Transverse colon (tissue), 4 donors: ENCODE measurements around the gene SGMS2. TPM values are rescaled to one million over a fixed set of nuclear protein-coding genes. Genes with fewer than 3 reads are reported as not detected.

ENCODE experiments used
- DNase-seq: peaks from one replicate; pipeline ENCODE4 v3.0.0-alpha.2; 2019
- H3K27ac ChIP-seq, 4 donors: fragments of 200-600 bp; sonication (generic); 2 replicates each; pipeline ENCODE4 v1.5.1; 2016 to 2018; ENCODE audit warnings: inconsistent platforms in 4 of 4
- H3K27me3 ChIP-seq: fragments of 200-600 bp; sonication (generic); 2 replicates; pipeline ENCODE4 v1.5.1; 2017; ENCODE audit warnings: inconsistent platforms
- H3K36me3 ChIP-seq, 4 donors: fragments of 200-600 bp; sonication (generic); 2 replicates each; pipeline ENCODE4 v1.5.1; 2017 to 2019; ENCODE audit warnings: inconsistent platforms in 4 of 4
- H3K4me1 ChIP-seq, 4 donors: fragments of 200-600 bp; sonication (generic); 2 replicates each; pipeline ENCODE4 v1.5.1; 2017 to 2020; ENCODE audit warnings: inconsistent platforms in 4 of 4
- H3K4me3 ChIP-seq, 4 donors: fragments of 200-600 bp; sonication (generic); 1 replicate in 1 of 4; 2 replicates in 3 of 4; pipeline versions ENCODE4 v1.5.1 to v1.6.1; 2017 to 2019; ENCODE audit warnings: inconsistent platforms in 4 of 4
- H3K9me3 ChIP-seq, 2 donors: fragments of 200-600 bp; sonication (generic); 2 replicates each; pipeline ENCODE4 v1.5.1; 2017 to 2019; ENCODE audit warnings: inconsistent platforms in 2 of 2
- CTCF ChIP-seq, 5 experiments: fragments of 200-600 bp in 3 of 5; fragments of 450-650 bp in 2 of 5; sonication (generic) in 3 of 5; IDR thresholded peaks; 1 replicate in 2 of 5; 2 replicates in 3 of 5; pipeline ENCODE4 v1.5.1; 2016 to 2017; ENCODE audit warnings: antibody characterized with exemption in 5 of 5, inconsistent platforms in 3 of 5, mild to moderate bottlenecking in 2 of 5, moderate library complexity in 1 of 5
- EP300 ChIP-seq: sonication (generic); formaldehyde crosslinking; IDR thresholded peaks from one replicate; pipeline ENCODE4 v1.6.1; 2017; ENCODE audit warnings: antibody characterized with exemption, low read depth
- POLR2A ChIP-seq: fragments of 450-650 bp; IDR thresholded peaks from one replicate; pipeline ENCODE4 v1.6.1; 2016; ENCODE audit warnings: antibody characterized with exemption, mild to moderate bottlenecking, moderate library complexity
- POLR2AphosphoS5 ChIP-seq, 3 donors: sonication (generic); formaldehyde crosslinking; IDR thresholded peaks; one replicate each; pipeline ENCODE4 v1.6.1; 2016; ENCODE audit warnings: antibody characterized with exemption in 3 of 3
- WGBS, 2 donors: methylation state at CpG; one replicate each; pipeline ENCODE4 v1.1.5; 2018; ENCODE audit warnings: low coverage in 1 of 2; 5-methylcytosine and 5-hydroxymethylcytosine counted together
- in situ Hi-C, 4 donors: fragments of 200-750 bp; cut with MboI; loops; one replicate each; pipeline versions ENCODE4 v1.15.0 to v1.15.1; 2017; ENCODE audit warnings: low sequenced_read_pairs in 3 of 4, low pct_ligation_motif_present in 1 of 4, low pct_unique_long_range_greater_than_20kb in 1 of 4
- intact Hi-C: fragments of 100-400 bp; cut with DNase I; formaldehyde crosslinking; loops from one replicate; pipeline ENCODE4 v1.15.1; 2023; ENCODE audit warnings: low total_unique reads
- total RNA-seq, 4 donors: library from RNA; depleted of rRNA; stranded (reverse); fragments of >200 nt; gene quantifications; one replicate each; pipeline ENCODE4 v1.1.0, GENCODE V29; 2016

Gene SGMS2
- total RNA-seq, 4 donors from 2014 or later, result 75.8 to 203 (median 122) TPM

DNA sequence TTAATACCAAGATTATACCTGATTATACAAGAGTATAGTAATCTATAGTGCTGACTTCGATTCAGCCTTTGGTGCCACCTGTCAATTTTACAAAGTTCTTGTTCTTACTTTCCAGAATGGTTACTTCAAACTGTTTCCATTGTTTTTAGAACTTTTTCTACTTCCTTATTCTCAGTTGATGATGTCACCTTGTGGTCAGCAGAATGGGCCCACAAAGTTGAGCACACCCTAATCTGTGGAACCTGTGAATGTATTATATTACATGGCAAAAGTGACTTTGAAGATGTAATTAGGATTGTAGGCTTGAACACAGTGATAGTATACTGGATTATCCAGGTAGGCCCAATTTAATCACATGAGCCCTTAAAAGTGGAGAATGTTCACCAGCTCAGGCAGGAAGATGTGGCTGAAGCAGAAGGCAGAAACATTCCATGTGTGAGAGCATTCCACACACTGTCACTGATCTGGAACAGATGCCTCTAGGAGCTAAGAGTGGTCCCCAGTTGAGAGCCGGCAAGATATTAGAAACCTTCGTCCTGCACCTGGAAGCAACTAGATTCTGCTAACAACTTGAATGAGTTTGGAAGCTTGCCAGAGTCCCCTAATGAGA is 6.3 kb upstream of the SGMS2 start:
- Histone ChIP-seq H3K27ac (no peak overlapping the region), H3K36me3 (no peaks in the 10 kb centered on the region), H3K9me3 (no peaks in the 10 kb centered on the region), H3K4me3 (no peak overlapping the region), H3K4me1 (peaks cover 0 to 24% (median 4%) of the 10 kb centered on the region in 4 donors), H3K27me3 (no peaks in the 10 kb centered on the region)
- in situ Hi-C loops, result no loop called here
- intact Hi-C loops, result no loop called here
- DNase-seq, result no peak
- TF ChIP-seq CTCF (IDR thresholded peaks at IDR 0.05) (no peak), POLR2A (no peak), EP300 (no peak), POLR2AphosphoS5 (IDR thresholded peaks at IDR 0.05) (no peak)
- WGBS, 2 donors, result 73 to 84% methylated on average over 2 to 3 of the region's 3 CpGs

GRCh38 chr4:107823870-107824349 is 822 bp upstream of the SGMS2 start:
- Histone ChIP-seq H3K4me3 (peak overlapping the region; percentile 61 to 89 (median 76)), H3K4me1 (peaks cover 7 to 34% (median 21%) of the 10 kb centered on the region in 4 donors), H3K27ac (peak overlapping the region; percentile 96 to 98 (median 96)), H3K9me3 (no peaks in the 10 kb centered on the region), H3K27me3 (no peaks in the 10 kb centered on the region), H3K36me3 (no peaks in the 10 kb centered on the region)
- intact Hi-C loops, result loop anchor here (10.0 kb wide), 1 partner anchor 81 kb away; no protein-coding TSS in a partner anchor
- 42% methylated on average over 11 of the region's 11 CpGs; no CpG with 5 or more reads in 1 of the 2 donors for WGBS, 2 donors
- peak in 1 of 5 experiments; percentile 7 for TF ChIP-seq CTCF (IDR thresholded peaks at IDR 0.05)
- TF ChIP-seq EP300, result no peak
- in situ Hi-C loops, result no loop called here
- no peak for DNase-seq

GRCh38 chr4:107825072-107825824 is 516 bp downstream of the SGMS2 start:
- WGBS, 2 donors, result 7% methylated on average over 31 of the region's 39 CpGs; no CpG with 5 or more reads in 1 of the 2 donors
- Histone ChIP-seq H3K36me3 (no peaks in the 10 kb centered on the region), H3K9me3 (no peaks in the 10 kb centered on the region), H3K4me3 (peak overlapping the region; percentile 74 to 89 (median 78)), H3K27ac (peak overlapping the region; percentile 96 to 98 (median 96)), H3K27me3 (no peaks in the 10 kb centered on the region), H3K4me1 (peaks cover 7 to 34% (median 21%) of the 10 kb centered on the region in 4 donors)
- TF ChIP-seq EP300, result no peak
- TF ChIP-seq POLR2AphosphoS5 (IDR thresholded peaks at IDR 0.05), result peak in 1 of 3 donors; percentile 53
- no peak for TF ChIP-seq CTCF (IDR thresholded peaks at IDR 0.05)
- peak; percentile 3 for TF ChIP-seq POLR2A
- peak; percentile 58 for DNase-seq
- intact Hi-C loops, result loop anchor here (10.0 kb wide), 1 partner anchor 80 kb away; no protein-coding TSS in a partner anchor
- in situ Hi-C loops, result no loop called here

GRCh38 chr4:107826421-107826980 is 1.8 kb downstream of the SGMS2 start:
- Histone ChIP-seq H3K27me3 (no peaks in the 10 kb centered on the region), H3K36me3 (no peaks in the 10 kb centered on the region), H3K4me1 (peaks cover 7 to 36% (median 21%) of the 10 kb centered on the region in 4 donors), H3K9me3 (no peaks in the 10 kb centered on the region), H3K4me3 (peak overlapping the region in 3 of 4 donors; percentile 74 to 89 (median 78)), H3K27ac (peak overlapping the region; percentile 96 to 98 (median 96))
- peak; percentile 42 for DNase-seq
- 35 to 44% methylated on average over 5 of the region's 5 CpGs for WGBS, 2 donors
- in situ Hi-C loops, result no loop called here
- TF ChIP-seq POLR2A (peak; percentile 64), EP300 (no peak), CTCF (IDR thresholded peaks at IDR 0.05) (no peak), POLR2AphosphoS5 (IDR thresholded peaks at IDR 0.05) (peak in 2 of 3 donors; percentile 67 to 82)
- intact Hi-C loops, result loop anchor here (10.0 kb wide), 1 partner anchor 78 kb away; no protein-coding TSS in a partner anchor
